Fibroblast of skin of left biceps (primary cell): ENCODE data around the gene ADGB.
"Not testable (repeated sequence)": the region's sequence is repeated elsewhere in the genome, so short reads cannot be mapped to it uniquely, and the experiment has no call there.

Experiments
- DNase-seq, 2 experiments: peaks; one replicate each; pipeline ENCODE4 v3.0.0-alpha.2; 2013; ENCODE audit warnings: low read depth in 2 of 2

ADGB gene

DNA sequence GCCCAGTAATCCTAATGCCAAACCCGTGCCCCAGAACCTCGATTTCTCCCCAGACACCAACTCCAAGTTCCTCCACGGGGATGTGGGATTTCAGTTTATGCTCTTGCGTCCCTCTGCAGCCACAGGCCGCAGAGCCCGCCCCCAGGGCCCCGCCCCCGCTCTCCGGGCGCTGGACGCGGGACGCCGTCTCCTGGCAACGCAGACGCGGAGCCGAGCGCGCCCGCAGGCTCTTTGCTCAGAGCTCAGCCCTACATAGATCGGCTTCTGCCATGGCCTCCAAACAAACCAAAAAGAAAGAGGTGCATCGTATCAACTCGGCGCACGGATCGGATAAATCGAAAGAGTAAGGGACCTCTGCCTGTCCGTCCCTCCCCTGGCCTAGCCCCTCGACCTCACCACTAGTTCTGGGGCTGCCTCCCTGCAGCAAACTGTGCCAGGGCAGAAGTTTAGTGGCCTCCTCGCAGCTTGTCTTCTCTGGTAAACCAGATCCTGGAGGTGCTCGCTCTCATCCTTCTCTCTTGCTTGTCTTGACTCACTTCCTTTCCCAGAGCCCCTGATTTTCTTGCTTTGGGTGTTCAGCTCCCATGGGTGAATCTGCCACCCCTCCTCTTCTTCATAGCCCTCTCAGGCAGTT is at the start of gene ADGB:
Gene ADGB (plus strand): TSS at position 201 of the 634 bp plus-strand sequence. CDS start 69 bp downstream, at position 270.
- peak in 1 of 2 experiments; percentile 5 for DNase-seq

DNA sequence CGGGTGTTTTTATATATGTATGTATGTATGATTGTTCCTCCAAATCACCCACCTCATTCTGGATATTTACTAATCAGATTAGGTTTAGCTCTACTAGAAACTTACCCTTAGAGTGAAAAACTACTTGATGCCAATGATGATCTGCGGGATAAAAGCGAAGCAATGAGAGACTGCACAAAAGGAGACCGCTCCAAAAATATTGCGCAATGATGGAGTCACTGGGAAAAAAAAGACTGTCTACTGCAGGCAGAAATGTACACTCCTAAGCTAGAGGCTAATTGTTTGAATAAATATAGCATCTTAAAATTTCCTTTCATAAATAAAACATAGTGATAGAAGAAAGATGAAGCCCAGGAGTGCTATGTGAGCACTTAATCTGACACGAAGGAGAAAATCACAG is 47.9 kb upstream of the ADGB start:
- peak in 1 of 2 experiments; percentile 16 for DNase-seq

DNA sequence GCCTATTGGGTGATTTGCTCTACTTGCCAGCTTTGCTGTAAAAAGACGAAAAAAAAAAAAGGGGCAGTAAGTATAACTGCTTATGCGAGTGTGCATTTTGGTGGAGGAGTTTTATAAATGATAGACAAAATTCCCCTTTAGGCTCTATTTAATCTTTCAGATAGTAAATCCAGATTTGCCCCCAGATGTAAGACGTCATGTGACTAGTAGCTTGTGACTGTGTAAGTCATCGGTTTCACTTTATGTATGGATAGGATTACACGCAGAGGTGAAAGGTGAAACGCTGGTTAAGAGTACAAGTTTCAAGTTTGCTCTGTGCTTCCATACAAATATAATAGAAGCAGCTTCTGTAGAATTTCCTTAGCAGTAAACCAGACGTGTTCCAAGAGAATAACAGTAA is 47.2 kb upstream of the ADGB start:
- DNase-seq, result no peak

- DNase-seq, result no peak
These were observed 45.2 kb upstream of the ADGB start for GRCh38 chr6:146553377-146554135.

- no peak for DNase-seq
These were observed 38.2 kb upstream of the ADGB start for GRCh38 chr6:146560607-146561006.

DNA sequence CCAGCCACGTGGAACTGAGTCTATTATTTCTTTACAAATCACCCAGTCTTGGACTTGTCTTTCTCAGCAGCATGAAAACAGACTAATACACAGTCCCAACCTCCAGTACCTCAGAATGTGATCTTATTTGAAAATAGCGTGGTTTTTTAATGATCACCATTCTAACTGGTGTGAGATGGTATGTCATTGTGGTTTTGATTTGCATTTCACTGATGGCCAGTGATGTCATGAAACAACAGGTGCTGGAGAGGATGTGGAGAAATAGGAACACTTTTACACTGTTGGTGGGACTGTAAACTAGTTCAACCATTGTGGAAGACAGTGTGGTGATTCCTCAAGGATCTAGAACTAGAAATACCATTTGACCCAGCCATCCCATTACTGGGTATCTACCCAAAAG is 32.1 kb upstream of the ADGB start:
- DNase-seq, result not testable (repeated sequence)

DNA sequence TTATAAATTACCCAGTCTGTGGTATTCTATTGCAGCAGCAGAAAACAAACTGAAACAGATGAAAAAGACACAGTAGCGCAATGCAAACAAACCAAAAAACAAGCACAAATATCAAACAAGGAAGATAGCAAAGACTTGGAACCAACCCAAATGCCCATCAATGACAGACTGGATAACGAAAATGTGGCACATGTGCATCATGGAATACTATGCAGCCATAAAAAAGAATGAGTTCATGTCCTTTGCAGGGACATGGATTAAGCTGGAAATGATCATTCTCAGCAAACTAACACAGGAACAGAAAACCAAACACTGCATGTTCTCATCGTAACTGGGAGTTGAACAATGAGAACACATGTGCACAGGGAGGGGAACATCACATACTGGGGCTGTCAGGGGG is 30.2 kb upstream of the ADGB start:
- DNase-seq, result not testable (repeated sequence)

DNA sequence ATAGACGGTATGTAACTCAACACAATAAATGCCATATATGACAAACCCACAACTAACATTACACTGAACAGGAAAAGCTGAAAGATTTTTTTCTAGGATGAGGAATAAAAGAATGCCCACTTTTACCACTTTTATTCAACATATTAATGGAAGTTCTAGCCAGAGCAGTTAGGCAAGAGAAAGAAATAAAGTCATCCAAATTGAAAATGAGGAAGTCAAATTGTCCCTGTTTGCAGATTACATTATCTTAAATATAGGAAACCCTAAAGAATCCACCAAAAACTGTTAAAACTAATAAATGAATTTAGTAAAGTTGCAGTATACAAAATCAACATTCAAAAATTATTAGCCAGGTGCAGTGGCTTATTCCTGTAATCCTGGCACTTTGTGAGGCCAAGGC is 24.6 kb upstream of the ADGB start:
- DNase-seq, result no peak

DNA sequence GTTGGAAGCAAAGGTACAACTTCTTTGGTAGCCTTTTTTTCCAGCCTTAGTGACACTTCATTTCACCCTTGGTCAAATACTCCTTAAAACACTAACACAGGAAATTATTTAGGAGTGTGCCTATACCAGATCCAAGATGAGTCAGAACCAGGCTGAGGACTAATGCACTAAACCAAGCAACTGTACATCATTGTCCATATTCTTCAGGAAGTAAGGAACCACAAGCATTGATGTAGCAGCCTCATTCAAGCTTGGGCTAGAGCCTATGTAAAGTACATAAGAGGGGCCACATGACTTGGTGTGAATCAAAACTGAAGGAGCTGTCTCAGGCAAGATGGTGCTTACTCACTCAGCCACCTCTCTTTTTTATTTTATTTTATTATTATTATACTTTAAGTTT is 20.7 kb upstream of the ADGB start:
- DNase-seq, result no peak

GRCh38 chr6:146581968-146582367 is 16.8 kb upstream of the ADGB start:
- no peak for DNase-seq

DNA sequence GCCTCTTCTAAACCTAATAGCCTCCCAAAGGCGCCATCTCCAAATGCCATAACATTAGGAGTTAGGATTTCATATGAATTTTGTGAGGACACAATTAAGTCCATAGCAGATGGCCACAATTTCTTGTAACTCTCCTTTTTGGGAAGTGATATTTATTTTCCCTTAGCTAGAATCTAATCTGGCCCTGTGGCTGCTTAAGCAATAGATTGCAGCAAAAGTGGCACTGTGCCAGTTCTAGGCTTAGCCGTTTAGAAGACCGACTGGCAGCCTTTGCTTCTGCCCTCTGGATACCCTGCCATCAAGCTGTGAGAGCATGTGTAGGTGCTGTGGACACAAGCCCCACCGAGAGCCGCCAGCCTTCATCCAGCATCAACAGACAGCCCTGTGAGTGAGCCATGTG is 15.9 kb upstream of the ADGB start:
- DNase-seq, result no peak

DNA sequence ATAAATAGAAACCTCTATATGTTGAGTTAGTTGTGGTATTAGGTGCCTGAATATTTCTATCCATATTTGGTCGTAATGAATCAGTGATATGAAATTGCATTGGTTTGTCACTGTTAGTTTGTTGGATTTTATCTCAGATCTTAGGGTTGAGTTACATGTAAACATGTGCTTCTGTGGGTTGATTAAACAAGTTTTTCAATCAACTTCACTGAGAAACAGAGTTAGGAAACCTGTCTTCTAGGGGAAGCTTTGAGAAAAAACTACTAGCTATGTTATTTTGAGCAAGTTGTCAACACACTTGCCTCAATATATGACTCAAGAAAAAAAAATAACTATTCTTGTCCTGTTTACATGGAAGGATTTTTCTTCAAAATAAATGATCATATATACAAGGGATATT is 14.8 kb upstream of the ADGB start:
- DNase-seq, result no peak

GRCh38 chr6:146587459-146587858 is 11.3 kb upstream of the ADGB start:
- no peak for DNase-seq

GRCh38 chr6:146590492-146590891 is 8.3 kb upstream of the ADGB start:
- DNase-seq, result no peak

DNA sequence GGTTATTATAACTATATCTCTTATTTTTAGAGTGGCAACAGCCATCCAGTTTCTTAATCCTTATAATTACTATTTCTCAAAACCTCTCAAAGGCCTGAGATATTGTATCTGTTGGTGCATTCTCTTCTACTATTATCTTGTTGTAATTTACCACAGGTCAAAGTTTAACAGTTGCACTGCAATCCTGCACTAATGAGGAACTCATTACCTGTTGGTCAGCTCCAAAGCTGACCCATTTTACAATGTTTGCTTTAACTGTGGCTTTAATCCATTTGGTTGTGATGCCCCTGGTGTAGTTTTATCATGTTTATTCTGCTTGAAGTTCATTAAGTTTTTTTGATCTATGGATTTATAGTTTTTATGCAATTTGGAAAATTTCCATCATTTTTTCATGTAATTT is 6.3 kb upstream of the ADGB start:
- no peak for DNase-seq

DNA sequence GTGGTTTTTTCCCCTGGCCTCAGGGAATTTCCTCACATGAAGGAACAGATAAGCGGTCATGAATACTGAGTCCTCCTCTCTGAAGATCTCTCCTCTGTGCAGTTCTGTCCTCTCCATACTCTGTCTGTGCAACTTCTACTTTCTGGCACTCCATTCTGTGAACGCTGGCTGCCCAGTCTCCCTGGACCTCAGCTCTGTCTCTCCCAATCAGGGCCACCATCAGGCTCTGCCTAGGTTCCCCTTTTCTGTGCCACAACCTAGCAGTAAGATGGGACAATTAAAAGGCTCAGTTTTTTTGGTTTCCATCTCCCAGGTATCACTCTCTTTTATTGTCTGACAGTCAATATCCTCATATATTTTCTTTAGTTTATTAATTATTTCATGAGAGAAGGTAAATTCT is 4.8 kb upstream of the ADGB start:
- DNase-seq, result no peak

GRCh38 chr6:146594495-146594894 is 4.3 kb upstream of the ADGB start:
- DNase-seq, result no peak

DNA sequence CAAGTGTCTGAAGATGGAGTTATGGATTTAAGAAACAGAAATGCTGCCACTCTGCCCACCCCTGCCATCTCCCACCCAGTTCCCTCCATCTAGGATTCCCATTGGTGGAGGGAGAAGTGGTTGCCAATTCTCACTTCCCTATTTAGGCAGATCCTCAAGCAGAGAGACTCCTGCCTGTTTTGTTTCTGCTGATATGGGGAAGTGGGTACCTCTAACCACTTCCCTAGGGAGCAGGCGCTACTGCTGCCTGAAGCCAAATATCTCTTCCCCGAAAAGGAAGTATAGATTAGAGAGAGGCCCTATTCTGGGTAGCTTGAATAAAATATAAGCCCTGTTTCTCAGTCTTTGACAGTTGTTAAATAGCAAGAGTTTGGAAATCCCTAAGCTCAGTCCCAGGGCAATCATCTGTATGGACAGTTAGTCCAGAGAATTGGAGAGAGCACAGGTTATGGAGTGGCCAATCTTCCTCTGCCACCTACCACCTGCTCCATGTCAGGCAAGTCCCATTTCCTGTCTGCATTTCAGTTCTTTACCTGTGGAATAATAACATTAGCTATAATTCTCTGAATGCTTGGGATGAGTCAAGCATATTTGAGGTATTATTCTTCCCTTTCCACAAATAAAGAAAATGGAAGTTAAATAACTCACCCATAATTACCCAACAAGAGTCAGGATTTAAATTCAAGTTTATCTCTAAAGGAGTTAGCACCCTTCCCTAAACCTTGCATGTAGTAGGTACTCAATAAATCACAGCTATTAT is 2.6 kb upstream of the ADGB start:
- no peak for DNase-seq

GRCh38 chr6:146601352-146601751 is 2.6 kb downstream of the ADGB start:
- DNase-seq, result no peak

- no peak for DNase-seq
These were observed 3.8 kb downstream of the ADGB start for GRCh38 chr6:146602526-146602925.

- DNase-seq, result no peak
These were observed 15.2 kb downstream of the ADGB start for GRCh38 chr6:146613947-146614346.

GRCh38 chr6:146620655-146621054 is 21.9 kb downstream of the ADGB start:
- no peak for DNase-seq

- DNase-seq, result no peak
These were observed 29.6 kb downstream of the ADGB start for GRCh38 chr6:146628350-146628749.
